Epithelial cell of proximal tubule (primary cell): ENCODE measurements around the gene KRTAP10-10. TPM values are rescaled to one million over a fixed set of nuclear protein-coding genes. Genes with fewer than 3 reads are reported as not detected.
"Not testable (repeated sequence)": the region's sequence is repeated elsewhere in the genome, so short reads cannot be mapped to it uniquely, and the experiment has no call there.

Experiments used
- DNase-seq: peaks from one replicate; pipeline ENCODE4 v3.0.0-alpha.2; 2011; ENCODE audit warnings: low read depth
- H3K4me3 ChIP-seq: 2 replicates; pipeline ENCODE4 v1.5.1; 2011; ENCODE audit warnings: low read depth, mild to moderate bottlenecking, low read length
- CTCF ChIP-seq: conservative IDR thresholded peaks from 2 replicates; pipeline ENCODE4 v1.5.1; 2012; ENCODE audit warnings: low read depth, mild to moderate bottlenecking, low read length
- total RNA-seq: library from RNA; depleted of rRNA; stranded (reverse); fragments of >200 nt; gene quantifications from 2 replicates; pipeline ENCODE4 v1.2.3, GENCODE V29; 2015

The KRTAP10-10 gene
- total RNA-seq, 1 donor from 2014 or later, result not detected

- H3K4me3 ChIP-seq, result no peak overlapping the region
- TF ChIP-seq CTCF, result no peak
- no peak for DNase-seq
These were observed 21.4 kb downstream of the KRTAP10-10 start for GRCh38 chr21:44658541-44658910.

- no peak for DNase-seq
- TF ChIP-seq CTCF, result no peak
- no peak overlapping the region for H3K4me3 ChIP-seq
These were observed 21.9 kb downstream of the KRTAP10-10 start for GRCh38 chr21:44658913-44659595.

GRCh38 chr21:44661567-44661966, 24.4 kb downstream of the KRTAP10-10 start:
- not testable (repeated sequence) for DNase-seq, H3K4me3 ChIP-seq

- no peak for TF ChIP-seq CTCF
- no peak overlapping the region for H3K4me3 ChIP-seq
- DNase-seq, result no peak
These were observed 27.5 kb downstream of the KRTAP10-10 start for GRCh38 chr21:44664691-44665090.

GRCh38 chr21:44666401-44667320, 29.5 kb downstream of the KRTAP10-10 start, which contains the start of gene KRTAP12-2:
KRTAP12-2 (minus strand) TSS chr21:44666927; CDS start chr21:44666886, 41 bp downstream.
- DNase-seq, result no peak
- no peak for TF ChIP-seq CTCF
- no peak within 1 kb of the TSS for H3K4me3 ChIP-seq

- no peak for TF ChIP-seq CTCF
- H3K4me3 ChIP-seq, result no peak overlapping the region
- no peak for DNase-seq
These were observed 30.5 kb downstream of the KRTAP10-10 start for GRCh38 chr21:44667612-44668011.

GRCh38 chr21:44670642-44671432, 33.7 kb downstream of the KRTAP10-10 start:
- DNase-seq, result no peak
- no peak for TF ChIP-seq CTCF

More at GRCh38 chr21:44670642-44671432, 33.7 kb downstream of the KRTAP10-10 start:
- no peak overlapping the region for H3K4me3 ChIP-seq
